CD4-positive, alpha-beta T cell (primary cell): ENCODE results near the gene LASP1. TPM values are rescaled to one million over a fixed set of nuclear protein-coding genes. Genes with fewer than 3 reads are reported as not detected.
A peak's percentile ranks its signal among the peaks of the same experiment; 100 is the strongest.

Source experiments
- ATAC-seq: fragments of 200-7000 bp; cut with Tn5 transposase; one replicate; pipeline ENCODE4 v1.10.0; 2022; ENCODE audit warnings: mild to moderate bottlenecking; ENCODE audit not compliant: poor library complexity
- CTCF ChIA-PET: fragments of 350-600 bp; sonication (Branson Sonifier 250); formaldehyde crosslinking; loops from one replicate; lab custom pipeline; 2021; ENCODE audit warnings: antibody characterized with exemption, inconsistent platforms; lab: Charles Lee
- POLR2A ChIA-PET: fragments of 350-600 bp; sonication (Branson Sonifier 250); formaldehyde crosslinking; loops from one replicate; lab custom pipeline; 2021; ENCODE audit warnings: antibody characterized with exemption, inconsistent platforms; lab: Charles Lee
- DNase-seq, 14 experiments: peaks; one replicate each; pipeline ENCODE4 v3.0.0-alpha.2; 2013 to 2020; ENCODE audit warnings: mixed read lengths in 2 of 14
- H3K27ac ChIP-seq, 2 donors: one replicate each; pipeline versions ENCODE4 v1.5.1 to v1.7.0; 2013; ENCODE audit warnings: low read length in 2 of 2, low read depth in 1 of 2, mild to moderate bottlenecking in 1 of 2
- H3K27me3 ChIP-seq, 2 experiments: 1 replicate in 1 of 2; 2 replicates in 1 of 2; pipeline versions ENCODE4 v1.6.1 to v1.7.0; 2013; ENCODE audit warnings: low read length in 2 of 2, control low read depth in 1 of 2, mild to moderate bottlenecking in 1 of 2, moderate library complexity in 1 of 2; ENCODE audit not compliant: insufficient read depth in 2 of 2, control insufficient read depth in 1 of 2
- H3K36me3 ChIP-seq: one replicate; pipeline ENCODE4 v1.6.1; 2013; ENCODE audit warnings: low read length, control low read depth; ENCODE audit not compliant: insufficient read depth
- H3K4me1 ChIP-seq: one replicate; pipeline ENCODE4 v1.6.1; 2013; ENCODE audit warnings: low read length, control low read depth; ENCODE audit not compliant: insufficient read depth
- H3K4me3 ChIP-seq: one replicate; pipeline ENCODE4 v1.5.1; 2013; ENCODE audit warnings: mild to moderate bottlenecking, low read length, moderate library complexity
- H3K9me3 ChIP-seq, 2 experiments: 1 replicate in 1 of 2; 2 replicates in 1 of 2; pipeline versions ENCODE4 v1.6.1 to v1.7.0; 2013; ENCODE audit warnings: low read length in 2 of 2, mild to moderate bottlenecking in 2 of 2, control low read depth in 1 of 2, moderate library complexity in 1 of 2; ENCODE audit not compliant: control insufficient read depth in 1 of 2, insufficient read depth in 1 of 2
- H3K27ac Mint-ChIP-seq: one replicate; pipeline ENCODE4 v1.8.0; 2020; ENCODE audit warnings: mixed read lengths
- H3K27me3 Mint-ChIP-seq: one replicate; pipeline ENCODE4 v1.8.0; 2021; ENCODE audit warnings: mixed read lengths
- H3K36me3 Mint-ChIP-seq: one replicate; pipeline ENCODE4 v1.8.0; 2021; ENCODE audit warnings: low read depth, mixed read lengths
- H3K4me1 Mint-ChIP-seq: one replicate; pipeline ENCODE4 v1.8.0; 2021; ENCODE audit warnings: low read depth, mixed read lengths
- H3K4me3 Mint-ChIP-seq: one replicate; pipeline ENCODE4 v1.8.0; 2020; ENCODE audit warnings: mild to moderate bottlenecking, mixed read lengths
- H3K9me3 Mint-ChIP-seq: one replicate; pipeline ENCODE4 v1.8.0; 2020; ENCODE audit warnings: mixed read lengths
- CTCF ChIP-seq: fragments of 200-600 bp; IDR thresholded peaks from one replicate; pipeline ENCODE4 v1.8.0; 2022; ENCODE audit warnings: antibody characterized with exemption, mild to moderate bottlenecking
- intact Hi-C, 2 experiments: fragments of 100-400 bp; cut with DNase I in 1 of 2; cut with micrococcal nuclease in 1 of 2; formaldehyde crosslinking; loops; one replicate each; pipeline versions ENCODE4 v1.15.1 to v1.9.0; 2023 to 2025; cut with DNase I, micrococcal nuclease
- total RNA-seq, 174 experiments: library from RNA in 2 of 174; stranded (reverse) in 2 of 174; gene quantifications; one replicate each; pipeline ENCODE4 v1.2.3 and lab custom pipeline; 2021 to 2026

The LASP1 gene
- total RNA-seq, 2 experiments from 2014 or later = 50.1 to 50.5 TPM

- CTCF ChIA-PET = interaction anchor here (1.9 kb wide), 1 partner anchor 39 kb away, joined by 7 read pairs; no protein-coding TSS in a partner anchor
Measured at GRCh38 chr17:38885044-38885727, 15.3 kb downstream of the LASP1 start.

GRCh38 chr17:38885728-38886642 lies 16.1 kb downstream of the LASP1 start:
- DNase-seq = peak in 1 of 14 experiments; percentile 51
- H3K9me3 ChIP-seq = no peaks in the 10 kb centered on the region
- Mint-ChIP-seq H3K27ac (peak overlapping the region; percentile 89), H3K36me3 (peaks cover 79% of the 10 kb centered on the region), H3K4me3 (peak overlapping the region; percentile 74), H3K9me3 (no peaks in the 10 kb centered on the region), H3K27me3 (no peaks in the 10 kb centered on the region), H3K4me1 (peaks cover 93% of the 10 kb centered on the region)
- CTCF ChIA-PET = no interaction called here
- no peak for TF ChIP-seq CTCF
- no peak overlapping the region for H3K4me3 ChIP-seq
- H3K4me1 ChIP-seq = peaks cover 100% of the 10 kb centered on the region
- H3K27ac ChIP-seq = peak overlapping the region; percentile 34 to 48
- intact Hi-C loops = no loop called here
- POLR2A ChIA-PET = interaction anchor here (0.9 to 8.9 kb wide), 6 partner anchors 12 to 289 kb away, joined by 3 to 103 read pairs (median 4); partner anchors contain the start of genes CWC25 and LASP1
- no peaks in the 10 kb centered on the region for H3K27me3 ChIP-seq
- peak; percentile 7 for ATAC-seq
- peaks cover 79% of the 10 kb centered on the region for H3K36me3 ChIP-seq

More at GRCh38 chr17:38885044-38885727, 15.3 kb downstream of the LASP1 start:
- Mint-ChIP-seq H3K27ac (peak overlapping the region; percentile 89), H3K9me3 (no peaks in the 10 kb centered on the region), H3K27me3 (no peaks in the 10 kb centered on the region), H3K4me1 (peaks cover 93% of the 10 kb centered on the region), H3K36me3 (peaks cover 80% of the 10 kb centered on the region), H3K4me3 (peak overlapping the region; percentile 74)
- H3K4me3 ChIP-seq = no peak overlapping the region
- POLR2A ChIA-PET = interaction anchor here (0.9 to 8.9 kb wide), 7 partner anchors 8 to 290 kb away, joined by 3 to 103 read pairs (median 5); partner anchors contain the start of genes CWC25 and LASP1
- intact Hi-C loops = no loop called here
- no peak for DNase-seq
- H3K9me3 ChIP-seq = no peaks in the 10 kb centered on the region
- ATAC-seq = no peak
- no peaks in the 10 kb centered on the region for H3K27me3 ChIP-seq
- peak overlapping the region in 1 of 2 donors; percentile 18 for H3K27ac ChIP-seq
- peaks cover 80% of the 10 kb centered on the region for H3K36me3 ChIP-seq
- TF ChIP-seq CTCF = no peak
- peaks cover 100% of the 10 kb centered on the region for H3K4me1 ChIP-seq

- ATAC-seq = no peak
- Histone ChIP-seq H3K27ac (peak overlapping the region in 1 of 2 donors; percentile 48), H3K9me3 (no peaks in the 10 kb centered on the region), H3K4me1 (peaks cover 100% of the 10 kb centered on the region), H3K4me3 (no peak overlapping the region), H3K27me3 (no peaks in the 10 kb centered on the region), H3K36me3 (peaks cover 79% of the 10 kb centered on the region)
- Mint-ChIP-seq H3K27me3 (no peaks in the 10 kb centered on the region), H3K27ac (peak overlapping the region; percentile 89), H3K4me3 (peak overlapping the region; percentile 74), H3K36me3 (peaks cover 77% of the 10 kb centered on the region), H3K4me1 (peaks cover 93% of the 10 kb centered on the region), H3K9me3 (no peaks in the 10 kb centered on the region)
- no peak for DNase-seq
- POLR2A ChIA-PET = interaction anchor here (5.1 to 8.9 kb wide), 2 partner anchors 12 to 16 kb away, joined by 37 to 103 read pairs; partner anchors contain the start of gene LASP1
- CTCF ChIA-PET = no interaction called here
- TF ChIP-seq CTCF = no peak
- intact Hi-C loops = no loop called here
Measured at GRCh38 chr17:38886643-38887010, 16.8 kb downstream of the LASP1 start.
